ENCODE measurements around the gene GSDMA. TPM values are rescaled to one million over a fixed set of nuclear protein-coding genes. Genes with fewer than 3 reads are reported as not detected.

Gene GSDMA
- total RNA-seq, 2 donors from 2014 or later, result 0.68 to 1.2 TPM

GRCh38 chr17:39927929-39928857 lies 34.6 kb upstream of the GSDMA start:
- Histone ChIP-seq H3K27ac (peak overlapping the region; percentile 97 to 98), H3K27me3 (replicated peaks; ENCODE audit: insufficient read depth) (no peaks in the 10 kb centered on the region), H3K9me3 (no peaks in the 10 kb centered on the region), H3K4me3 (peak overlapping the region; percentile 93), H3K4me1 (ENCODE audit: control insufficient read depth in 1 of 2, low read depth in 2 of 2) (peaks cover 12 to 46% of the 10 kb centered on the region in 2 donors), H3K36me3 (peaks cover 4% of the 10 kb centered on the region)
- DNase-seq (ENCODE audit: low spot score) (no peak), ATAC-seq (ENCODE audit: insufficient number of reproducible peaks, low FRiP score, low read depth) (peak; percentile 14)
- no peak for TF ChIP-seq CTCF (IDR thresholded peaks at IDR 0.05)

GRCh38 chr17:39928858-39929645 lies 33.8 kb upstream of the GSDMA start:
- Histone ChIP-seq H3K9me3 (no peaks in the 10 kb centered on the region), H3K27ac (peak overlapping the region; percentile 97 to 98), H3K4me3 (peak overlapping the region; percentile 93), H3K36me3 (no peaks in the 10 kb centered on the region), H3K4me1 (ENCODE audit: control insufficient read depth in 1 of 2, low read depth in 2 of 2) (peaks cover 12 to 46% of the 10 kb centered on the region in 2 donors), H3K27me3 (replicated peaks; ENCODE audit: insufficient read depth) (no peaks in the 10 kb centered on the region)
- peak; percentile 79 for ATAC-seq (ENCODE audit: insufficient number of reproducible peaks, low FRiP score, low read depth)
- TF ChIP-seq CTCF (IDR thresholded peaks at IDR 0.05), result no peak
- DNase-seq (ENCODE audit: low spot score), result no peak

GRCh38 chr17:39929646-39930407 lies 33.0 kb upstream of the GSDMA start:
- Histone ChIP-seq H3K4me1 (ENCODE audit: control insufficient read depth in 1 of 2, low read depth in 2 of 2) (peaks cover 12 to 42% of the 10 kb centered on the region in 2 donors), H3K27me3 (replicated peaks; ENCODE audit: insufficient read depth) (no peaks in the 10 kb centered on the region), H3K9me3 (no peaks in the 10 kb centered on the region), H3K4me3 (peak overlapping the region; percentile 43), H3K27ac (peak overlapping the region; percentile 90 to 97), H3K36me3 (no peaks in the 10 kb centered on the region)
- no peak for DNase-seq (ENCODE audit: low spot score)
- peak; percentile 7 for ATAC-seq (ENCODE audit: insufficient number of reproducible peaks, low FRiP score, low read depth)
- no peak for TF ChIP-seq CTCF (IDR thresholded peaks at IDR 0.05)

- no peak for DNase-seq (ENCODE audit: low spot score)
- H3K4me1 ChIP-seq (ENCODE audit: control insufficient read depth in 1 of 2, low read depth in 2 of 2), result peaks cover 0 to 10% of the 10 kb centered on the region in 2 donors
- H3K27me3 ChIP-seq (replicated peaks; ENCODE audit: insufficient read depth), result no peaks in the 10 kb centered on the region
- ATAC-seq (ENCODE audit: insufficient number of reproducible peaks, low FRiP score, low read depth), result no peak
- peak overlapping the region in 1 of 2 donors; percentile 1 for H3K27ac ChIP-seq
- H3K4me3 ChIP-seq, result no peak overlapping the region
- TF ChIP-seq CTCF (IDR thresholded peaks at IDR 0.05), result no peak
- H3K9me3 ChIP-seq, result no peaks in the 10 kb centered on the region
- H3K36me3 ChIP-seq, result no peaks in the 10 kb centered on the region
Measured at GRCh38 chr17:39933912-39934311, 28.9 kb upstream of the GSDMA start.

Data from thoracic aorta (tissue), 2 donors.